Measurements from ENCODE around the gene ATP8B3.

Gene ATP8B3, protein sequence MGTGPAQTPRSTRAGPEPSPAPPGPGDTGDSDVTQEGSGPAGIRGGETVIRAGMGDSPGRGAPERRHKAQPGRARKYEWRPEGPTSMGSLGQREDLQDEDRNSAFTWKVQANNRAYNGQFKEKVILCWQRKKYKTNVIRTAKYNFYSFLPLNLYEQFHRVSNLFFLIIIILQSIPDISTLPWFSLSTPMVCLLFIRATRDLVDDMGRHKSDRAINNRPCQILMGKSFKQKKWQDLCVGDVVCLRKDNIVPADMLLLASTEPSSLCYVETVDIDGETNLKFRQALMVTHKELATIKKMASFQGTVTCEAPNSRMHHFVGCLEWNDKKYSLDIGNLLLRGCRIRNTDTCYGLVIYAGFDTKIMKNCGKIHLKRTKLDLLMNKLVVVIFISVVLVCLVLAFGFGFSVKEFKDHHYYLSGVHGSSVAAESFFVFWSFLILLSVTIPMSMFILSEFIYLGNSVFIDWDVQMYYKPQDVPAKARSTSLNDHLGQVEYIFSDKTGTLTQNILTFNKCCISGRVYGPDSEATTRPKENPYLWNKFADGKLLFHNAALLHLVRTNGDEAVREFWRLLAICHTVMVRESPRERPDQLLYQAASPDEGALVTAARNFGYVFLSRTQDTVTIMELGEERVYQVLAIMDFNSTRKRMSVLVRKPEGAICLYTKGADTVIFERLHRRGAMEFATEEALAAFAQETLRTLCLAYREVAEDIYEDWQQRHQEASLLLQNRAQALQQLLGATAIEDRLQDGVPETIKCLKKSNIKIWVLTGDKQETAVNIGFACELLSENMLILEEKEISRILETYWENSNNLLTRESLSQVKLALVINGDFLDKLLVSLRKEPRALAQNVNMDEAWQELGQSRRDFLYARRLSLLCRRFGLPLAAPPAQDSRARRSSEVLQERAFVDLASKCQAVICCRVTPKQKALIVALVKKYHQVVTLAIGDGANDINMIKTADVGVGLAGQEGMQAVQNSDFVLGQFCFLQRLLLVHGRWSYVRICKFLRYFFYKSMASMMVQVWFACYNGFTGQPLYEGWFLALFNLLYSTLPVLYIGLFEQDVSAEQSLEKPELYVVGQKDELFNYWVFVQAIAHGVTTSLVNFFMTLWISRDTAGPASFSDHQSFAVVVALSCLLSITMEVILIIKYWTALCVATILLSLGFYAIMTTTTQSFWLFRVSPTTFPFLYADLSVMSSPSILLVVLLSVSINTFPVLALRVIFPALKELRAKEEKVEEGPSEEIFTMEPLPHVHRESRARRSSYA (N-terminal part only)

DNA sequence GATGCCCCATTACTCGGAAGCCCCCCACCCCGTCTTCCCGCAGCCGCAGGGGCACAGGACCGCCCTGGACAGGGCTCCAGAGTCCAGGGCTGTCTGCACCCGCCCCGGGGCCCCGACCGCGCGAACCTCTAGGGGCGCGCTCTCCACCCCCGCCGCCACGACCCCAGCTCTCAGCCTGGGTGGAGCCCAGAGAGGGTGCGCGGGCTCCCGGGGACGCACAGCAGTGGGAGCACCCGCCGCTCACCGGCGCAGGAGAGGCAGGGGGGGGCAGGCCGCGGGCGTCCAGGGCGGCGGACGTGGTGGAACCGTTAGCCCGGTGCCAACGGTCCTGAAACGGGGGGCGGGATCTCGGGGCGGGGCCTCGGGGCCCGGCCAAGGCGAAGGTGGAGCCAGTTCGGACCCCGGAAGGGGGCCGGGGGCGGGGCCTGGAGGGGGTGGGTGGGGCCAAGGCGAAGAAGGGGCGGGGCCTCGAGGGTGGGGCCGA is at the start of gene ATP8B3:
TSS of gene ATP8B3 (minus strand) at position 335 of the 484 bp plus-strand sequence. CDS start 540 bp downstream, outside the sequence.
- Histone ChIP-seq H3K27me3 (ENCODE audit: insufficient read depth, low read length) (no peaks in the 10 kb centered on the region), H3K36me3 (ENCODE audit: insufficient read depth, low read length) (no peaks in the 10 kb centered on the region), H3K79me2 (ENCODE audit: control insufficient read depth, insufficient read depth, low read length, unreplicated experiment) (no peaks in the 10 kb centered on the region), H3K4me3 (ENCODE audit: low read depth, low read length) (peak within 1 kb of the TSS; percentile 80), H3K4me1 (ENCODE audit: control insufficient read depth, insufficient read depth, low read length, unreplicated experiment) (peaks cover 8% of the 10 kb centered on the region), H3K27ac (ENCODE audit: low read depth, low read length) (no peak within 1 kb of the TSS), H2AFZ (ENCODE audit: low read length, unreplicated experiment) (no peak within 1 kb of the TSS)

GRCh38 chr19:1861599-1862031 is 49.5 kb upstream of the ATP8B3 start:
- Histone ChIP-seq H3K27ac (ENCODE audit: low read depth, low read length) (peak overlapping the region; percentile 58), H3K4me1 (ENCODE audit: control insufficient read depth, insufficient read depth, low read length, unreplicated experiment) (peaks cover 28% of the 10 kb centered on the region), H2AFZ (ENCODE audit: low read length, unreplicated experiment) (no peak overlapping the region), H3K79me2 (ENCODE audit: control insufficient read depth, insufficient read depth, low read length, unreplicated experiment) (peaks cover 64% of the 10 kb centered on the region), H3K4me3 (ENCODE audit: low read depth, low read length) (peak overlapping the region; percentile 95), H3K27me3 (ENCODE audit: insufficient read depth, low read length) (no peaks in the 10 kb centered on the region), H3K36me3 (ENCODE audit: insufficient read depth, low read length) (no peaks in the 10 kb centered on the region)

DNA sequence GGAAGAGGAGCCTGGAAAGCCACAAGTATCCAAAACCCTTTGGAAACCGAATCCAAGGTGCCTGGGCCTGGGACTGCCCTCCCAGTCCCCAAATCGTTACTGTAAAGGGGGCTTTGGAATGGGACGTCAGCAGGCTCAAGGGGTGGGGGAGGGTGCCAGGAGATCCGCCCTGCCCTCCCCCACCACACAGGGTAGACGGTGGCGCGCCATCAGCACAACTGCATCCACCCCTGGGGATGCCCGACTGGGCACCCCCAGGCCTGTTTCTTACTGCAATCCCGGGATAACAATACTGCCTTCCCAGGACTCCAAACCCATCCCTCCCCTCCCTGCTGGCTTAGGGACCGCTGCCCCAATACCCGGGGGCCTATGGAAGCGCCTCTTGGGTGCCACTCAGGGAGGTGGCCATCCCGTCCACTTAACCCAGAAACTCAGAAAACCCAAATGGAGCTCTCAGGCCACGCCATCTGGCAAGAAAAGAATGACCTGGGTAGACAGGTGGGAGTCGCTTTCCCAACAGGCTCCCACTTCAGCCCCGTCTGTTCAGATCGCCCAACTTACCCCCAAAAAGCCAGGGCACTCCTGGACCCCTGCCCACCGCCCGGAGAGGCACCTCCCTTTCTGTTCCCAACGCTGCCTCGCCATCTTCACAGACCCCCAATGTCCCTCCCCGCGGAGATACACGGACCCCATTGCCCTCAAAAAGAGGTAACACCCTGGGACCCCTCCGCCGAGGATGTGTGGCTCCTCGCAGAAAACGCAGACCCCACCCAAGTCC is 48.9 kb upstream of the ATP8B3 start:
- Histone ChIP-seq H3K4me3 (ENCODE audit: low read depth, low read length) (peak overlapping the region; percentile 95), H3K36me3 (ENCODE audit: insufficient read depth, low read length) (no peaks in the 10 kb centered on the region), H3K27me3 (ENCODE audit: insufficient read depth, low read length) (no peaks in the 10 kb centered on the region), H3K79me2 (ENCODE audit: control insufficient read depth, insufficient read depth, low read length, unreplicated experiment) (peaks cover 70% of the 10 kb centered on the region), H2AFZ (ENCODE audit: low read length, unreplicated experiment) (no peak overlapping the region), H3K27ac (ENCODE audit: low read depth, low read length) (peak overlapping the region; percentile 62), H3K4me1 (ENCODE audit: control insufficient read depth, insufficient read depth, low read length, unreplicated experiment) (peaks cover 34% of the 10 kb centered on the region)

DNA sequence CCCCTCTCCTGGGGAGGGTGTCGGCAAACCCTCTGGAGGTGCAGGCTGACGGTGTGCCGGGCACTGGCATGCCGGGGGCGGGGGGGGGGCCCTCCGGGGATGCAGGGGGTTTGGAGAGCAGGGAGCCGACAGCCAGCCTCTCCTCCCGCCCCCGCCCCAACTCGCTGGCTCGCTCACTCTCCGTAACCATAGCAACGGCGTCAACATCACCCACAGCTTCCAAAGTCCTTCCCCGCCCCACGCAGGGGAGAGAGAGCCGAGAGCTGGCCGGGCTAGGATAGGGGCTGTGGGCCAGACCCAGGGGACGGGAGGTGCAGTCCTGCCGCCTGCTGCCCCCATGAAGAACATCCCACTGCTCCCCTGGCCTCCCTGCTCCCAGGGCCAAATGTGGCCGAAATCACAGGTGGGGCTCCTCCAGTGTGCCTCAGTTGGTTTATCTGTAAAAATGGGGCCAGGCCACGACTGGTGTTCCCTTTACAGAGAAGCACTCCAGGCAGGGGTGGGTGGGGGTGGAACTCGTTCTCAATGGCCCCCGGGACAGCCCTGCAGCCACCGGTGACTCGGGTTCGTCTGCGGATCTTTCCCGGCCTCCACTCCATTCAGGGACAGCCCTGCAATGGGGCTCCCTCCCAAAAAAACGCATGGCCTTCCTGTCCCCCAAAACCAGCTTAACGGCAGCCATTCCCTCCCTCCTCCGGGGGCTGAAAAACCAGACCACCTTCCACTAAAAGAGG is 48.1 kb upstream of the ATP8B3 start:
- H2AFZ ChIP-seq (ENCODE audit: low read length, unreplicated experiment): no peak overlapping the region
- H3K4me3 ChIP-seq (ENCODE audit: low read depth, low read length): peak overlapping the region; percentile 95
- peak overlapping the region; percentile 62 for H3K27ac ChIP-seq (ENCODE audit: low read depth, low read length)
- H3K36me3 ChIP-seq (ENCODE audit: insufficient read depth, low read length): no peaks in the 10 kb centered on the region
- H3K79me2 ChIP-seq (ENCODE audit: control insufficient read depth, insufficient read depth, low read length, unreplicated experiment): peaks cover 72% of the 10 kb centered on the region
- H3K27me3 ChIP-seq (ENCODE audit: insufficient read depth, low read length): no peaks in the 10 kb centered on the region
- peaks cover 40% of the 10 kb centered on the region for H3K4me1 ChIP-seq (ENCODE audit: control insufficient read depth, insufficient read depth, low read length, unreplicated experiment)

- H3K27ac ChIP-seq (ENCODE audit: low read depth, low read length): peak overlapping the region; percentile 12; the same call in 1 of the 2 replicates
- no peaks in the 10 kb centered on the region for H3K27me3 ChIP-seq (ENCODE audit: insufficient read depth, low read length)
- H3K36me3 ChIP-seq (ENCODE audit: insufficient read depth, low read length): no peaks in the 10 kb centered on the region
- H3K4me1 ChIP-seq (ENCODE audit: control insufficient read depth, insufficient read depth, low read length, unreplicated experiment): peaks cover 48% of the 10 kb centered on the region
- peaks cover 80% of the 10 kb centered on the region for H3K79me2 ChIP-seq (ENCODE audit: control insufficient read depth, insufficient read depth, low read length, unreplicated experiment)
- peak overlapping the region; percentile 95; the same call in 1 of the 2 replicates for H3K4me3 ChIP-seq (ENCODE audit: low read depth, low read length)
- no peak overlapping the region for H2AFZ ChIP-seq (ENCODE audit: low read length, unreplicated experiment)
Observed at GRCh38 chr19:1859331-1859781, 47.3 kb upstream of the ATP8B3 start.

GRCh38 chr19:1858412-1859081 is 46.5 kb upstream of the ATP8B3 start:
- peaks cover 86% of the 10 kb centered on the region for H3K79me2 ChIP-seq (ENCODE audit: control insufficient read depth, insufficient read depth, low read length, unreplicated experiment)
- H3K27me3 ChIP-seq (ENCODE audit: insufficient read depth, low read length): no peaks in the 10 kb centered on the region
- peaks cover 48% of the 10 kb centered on the region for H3K4me1 ChIP-seq (ENCODE audit: control insufficient read depth, insufficient read depth, low read length, unreplicated experiment)
- H2AFZ ChIP-seq (ENCODE audit: low read length, unreplicated experiment): no peak overlapping the region
- H3K4me3 ChIP-seq (ENCODE audit: low read depth, low read length): no peak overlapping the region
- H3K36me3 ChIP-seq (ENCODE audit: insufficient read depth, low read length): no peaks in the 10 kb centered on the region
- no peak overlapping the region for H3K27ac ChIP-seq (ENCODE audit: low read depth, low read length)

DNA sequence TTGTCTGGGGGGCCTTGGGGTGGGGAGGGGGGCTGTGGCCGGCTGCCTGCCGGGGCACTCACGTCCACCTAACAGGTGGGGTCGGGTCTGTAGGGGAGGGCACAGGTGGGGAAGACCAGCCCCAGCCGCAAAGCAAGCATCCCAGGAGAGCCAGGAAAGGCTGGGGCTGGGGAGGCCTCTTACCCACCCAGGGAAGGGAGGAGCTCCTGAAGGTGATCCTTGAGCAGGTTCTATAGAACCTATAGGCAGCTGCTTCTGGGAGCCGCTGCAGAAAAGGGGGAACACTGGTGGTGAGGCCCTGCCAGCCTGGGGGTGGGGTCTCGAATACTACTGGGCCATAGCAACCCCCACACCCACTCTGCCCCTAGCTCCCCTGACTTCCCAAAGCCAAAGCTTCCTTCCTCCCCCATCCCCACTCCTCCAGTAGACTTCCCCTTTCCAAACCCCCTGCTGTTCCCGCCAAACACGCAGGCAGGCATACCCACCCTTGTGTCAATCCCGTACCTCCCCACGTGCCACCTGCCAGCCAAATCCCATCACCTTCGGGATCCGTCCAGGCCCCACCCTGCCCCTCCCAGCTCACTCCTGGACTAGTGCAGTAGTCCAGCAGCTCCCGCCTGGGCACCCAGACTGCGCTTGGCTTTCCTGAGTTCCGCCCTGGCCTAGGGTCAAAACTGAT is 45.7 kb upstream of the ATP8B3 start:
- peaks cover 48% of the 10 kb centered on the region for H3K4me1 ChIP-seq (ENCODE audit: control insufficient read depth, insufficient read depth, low read length, unreplicated experiment)
- no peaks in the 10 kb centered on the region for H3K27me3 ChIP-seq (ENCODE audit: insufficient read depth, low read length)
- H3K36me3 ChIP-seq (ENCODE audit: insufficient read depth, low read length): no peaks in the 10 kb centered on the region
- H3K27ac ChIP-seq (ENCODE audit: low read depth, low read length): peak overlapping the region; percentile 72
- H3K79me2 ChIP-seq (ENCODE audit: control insufficient read depth, insufficient read depth, low read length, unreplicated experiment): peaks cover 91% of the 10 kb centered on the region
- H2AFZ ChIP-seq (ENCODE audit: low read length, unreplicated experiment): no peak overlapping the region
- H3K4me3 ChIP-seq (ENCODE audit: low read depth, low read length): peak overlapping the region; percentile 69

GRCh38 chr19:1856698-1857603 is 44.9 kb upstream of the ATP8B3 start:
- Histone ChIP-seq H3K27ac (ENCODE audit: low read depth, low read length) (peak overlapping the region; percentile 72), H2AFZ (ENCODE audit: low read length, unreplicated experiment) (no peak overlapping the region), H3K4me3 (ENCODE audit: low read depth, low read length) (peak overlapping the region; percentile 69), H3K79me2 (ENCODE audit: control insufficient read depth, insufficient read depth, low read length, unreplicated experiment) (peaks cover 88% of the 10 kb centered on the region), H3K4me1 (ENCODE audit: control insufficient read depth, insufficient read depth, low read length, unreplicated experiment) (peaks cover 48% of the 10 kb centered on the region), H3K27me3 (ENCODE audit: insufficient read depth, low read length) (no peaks in the 10 kb centered on the region), H3K36me3 (ENCODE audit: insufficient read depth, low read length) (no peaks in the 10 kb centered on the region)

Data from ACC112 (cell line).